GM23338 (cell line): ENCODE measurements around the gene DNM2. TPM values are rescaled to one million over a fixed set of nuclear protein-coding genes. Genes with fewer than 3 reads are reported as not detected.

Experiments
- ATAC-seq: fragments of 200-7000 bp; cut with Tn5 transposase; 3 replicates; pipeline ENCODE4 v1.9.1; 2020
- DNase-seq: peaks from one replicate; pipeline ENCODE4 v3.0.0-alpha.2; 2015; ENCODE audit warnings: low spot score
- H2AFZ ChIP-seq: fragments of 200-600 bp; sonication (generic); 2 replicates; pipeline ENCODE4 v1.8.0; 2016; ENCODE audit warnings: antibody characterized with exemption, mild to moderate bottlenecking, moderate library complexity
- H3F3A ChIP-seq: fragments of 200-600 bp; sonication (generic); replicated peaks from 2 replicates; pipeline ENCODE4 v1.8.0; 2017; ENCODE audit warnings: antibody characterized with exemption, mixed run types, low read depth
- H3K27ac ChIP-seq: fragments of 200-600 bp; sonication (generic); 2 replicates; pipeline ENCODE4 v1.6.1; 2016; ENCODE audit warnings: low read depth
- H3K27me3 ChIP-seq: fragments of 200-600 bp; sonication (generic); 2 replicates; pipeline ENCODE4 v1.8.0; 2016; ENCODE audit warnings: mild to moderate bottlenecking, mixed run types, moderate library complexity; ENCODE audit not compliant: insufficient read depth
- H3K36me3 ChIP-seq: fragments of 200-600 bp; sonication (generic); 2 replicates; pipeline ENCODE4 v1.8.0; 2016; ENCODE audit warnings: mild to moderate bottlenecking; ENCODE audit not compliant: insufficient read depth
- H3K4me1 ChIP-seq: fragments of 200-600 bp; sonication (generic); 2 replicates; pipeline ENCODE4 v1.8.0; 2016; ENCODE audit warnings: mild to moderate bottlenecking, moderate library complexity; ENCODE audit not compliant: insufficient read depth
- H3K4me2 ChIP-seq: fragments of 200-600 bp; sonication (generic); 2 replicates; pipeline ENCODE4 v1.7.1; 2017; ENCODE audit warnings: mixed run types
- H3K4me3 ChIP-seq: fragments of 200-600 bp; sonication (generic); 2 replicates; pipeline ENCODE4 v1.6.1; 2016; ENCODE audit warnings: mixed run types
- H3K79me2 ChIP-seq: fragments of 200-600 bp; sonication (generic); replicated peaks from 2 replicates; pipeline ENCODE4 v1.8.0; 2017; ENCODE audit warnings: mild to moderate bottlenecking; ENCODE audit not compliant: insufficient read depth
- H3K9me2 ChIP-seq: fragments of 200-600 bp; sonication (generic); 2 replicates; pipeline ENCODE4 v1.8.0; 2017; ENCODE audit not compliant: insufficient read depth
- H4K20me1 ChIP-seq: fragments of 200-600 bp; sonication (generic); replicated peaks from 2 replicates; pipeline ENCODE4 v1.8.0; 2017; ENCODE audit warnings: mild to moderate bottlenecking; ENCODE audit not compliant: insufficient read depth
- H3K27ac Mint-ChIP-seq: 2 replicates; pipeline ENCODE4 v1.8.0; 2020; ENCODE audit warnings: inconsistent platforms, mild to moderate bottlenecking, moderate library complexity, mixed read lengths
- H3K27me3 Mint-ChIP-seq: 3 replicates; pipeline ENCODE4 v1.8.0; 2022; ENCODE audit warnings: low read depth, mild to moderate bottlenecking, moderate library complexity, mixed read lengths, inconsistent platforms; ENCODE audit not compliant: insufficient read depth, poor library complexity
- H3K36me3 Mint-ChIP-seq: 3 replicates; pipeline ENCODE4 v1.8.0; 2021; ENCODE audit warnings: low read depth, mild to moderate bottlenecking, inconsistent platforms, moderate library complexity, mixed read lengths
- H3K4me1 Mint-ChIP-seq: 3 replicates; pipeline ENCODE4 v1.8.0; 2020; ENCODE audit warnings: mild to moderate bottlenecking, inconsistent platforms, mixed read lengths
- H3K4me3 Mint-ChIP-seq: 3 replicates; pipeline ENCODE4 v1.8.0; 2021; ENCODE audit warnings: moderate library complexity, mild to moderate bottlenecking, inconsistent platforms, mixed read lengths
- H3K9me3 Mint-ChIP-seq: 3 replicates; pipeline ENCODE4 v1.8.0; 2020; ENCODE audit warnings: moderate library complexity, mild to moderate bottlenecking, inconsistent platforms, mixed read lengths
- CTCF ChIP-seq, 2 experiments: fragments of 200-600 bp in 1 of 2; sonication (generic) in 1 of 2; conservative IDR thresholded peaks; 2 replicates each; pipeline versions ENCODE4 v1.5.1 to v1.6.1; 2016 to 2017; ENCODE audit warnings: antibody characterized with exemption in 2 of 2, low read depth in 2 of 2, mild to moderate bottlenecking in 2 of 2, moderate library complexity in 1 of 2
- ETS1 ChIP-seq: IDR thresholded peaks from 2 replicates; pipeline ENCODE4 v1.6.1; 2016; ENCODE audit warnings: antibody characterized with exemption
- EZH2 ChIP-seq: fragments of 200-600 bp; sonication (generic); IDR thresholded peaks from one replicate; pipeline ENCODE4 v1.8.0; 2017; ENCODE audit warnings: antibody characterized with exemption, mild to moderate bottlenecking, low read depth; ENCODE audit not compliant: unreplicated experiment
- NANOG ChIP-seq: IDR thresholded peaks from 2 replicates; pipeline ENCODE4 v1.6.1; 2016; ENCODE audit warnings: antibody characterized with exemption, borderline replicate concordance
- REST ChIP-seq: IDR thresholded peaks from one replicate; pipeline ENCODE4 v1.6.1; 2018; ENCODE audit warnings: antibody characterized with exemption; ENCODE audit not compliant: unreplicated experiment
- ZNF331 ChIP-seq: fragments of 250-450 bp; sonication (Bioruptor Pico); IDR thresholded peaks from 2 replicates; pipeline ENCODE4 v1.5.0; 2020; ENCODE audit warnings: low read depth, mild to moderate bottlenecking, moderate library complexity
- ZNF462 ChIP-seq: fragments of 250-450 bp; sonication (Bioruptor Pico); IDR thresholded peaks from 2 replicates; pipeline ENCODE4 v1.5.0; 2020; ENCODE audit warnings: mild to moderate bottlenecking, moderate library complexity
- polyA plus RNA-seq: library from polyadenylated mRNA; unstranded; fragments of >200 nt; fragmentation: Nextera tagmentation; extraction: Ambion mirVana; gene quantifications from 2 replicates; pipeline ENCODE4 v1.2.1, GENCODE V29; 2016
- total RNA-seq: library from RNA; depleted of rRNA; stranded (reverse); fragments of >200 nt; shearing (Covaris generic); gene quantifications from 2 replicates; pipeline ENCODE4 v1.2.3, GENCODE V29; 2014

Gene DNM2
- total and polyA plus RNA-seq, 2 experiments from 2014 or later, result 40.7 to 138 TPM

GRCh38 chr19:10726268-10726667, 8.4 kb downstream of the DNM2 start:
- H3K4me3 ChIP-seq, result no peak overlapping the region
- no peak for ATAC-seq
- no peak overlapping the region for H2AFZ ChIP-seq
- Mint-ChIP-seq H3K4me1 (0 out of 3 replicates have a peak, but pooled peaks cover 3% of the 10 kb centered on the region), H3K9me3 (no peaks in the 10 kb centered on the region), H3K36me3 (peaks cover 4% of the 10 kb centered on the region), H3K4me3 (no peak overlapping the region), H3K27me3 (peaks cover 2% of the 10 kb centered on the region), H3K27ac (no peak overlapping the region)
- peaks cover 50% of the 10 kb centered on the region for H4K20me1 ChIP-seq
- no peak overlapping the region for H3K4me2 ChIP-seq
- H3K27me3 ChIP-seq, result no peaks in the 10 kb centered on the region
- no peaks in the 10 kb centered on the region for H3K36me3 ChIP-seq
- peaks cover 97% of the 10 kb centered on the region for H3K79me2 ChIP-seq
- no peaks in the 10 kb centered on the region for H3F3A ChIP-seq
- H3K27ac ChIP-seq, result no peak overlapping the region; the same call in 1 of the 2 replicates
- no peak for TF ChIP-seq ZNF462 (CRISPR knock-in tag)
- TF ChIP-seq NANOG, result no peak
- TF ChIP-seq CTCF (conservative IDR thresholded peaks at IDR 0.05; ENCODE audit: low read depth in 2 of 2), result no peak
- no peaks in the 10 kb centered on the region for H3K9me2 ChIP-seq
- DNase-seq, result no peak
- no peaks in the 10 kb centered on the region for H3K4me1 ChIP-seq

GRCh38 chr19:10727685-10728201, 9.9 kb downstream of the DNM2 start:
- DNase-seq, result no peak
- no peak for ATAC-seq
- H3K36me3 ChIP-seq, result no peaks in the 10 kb centered on the region
- Mint-ChIP-seq H3K27me3 (peaks cover 2% of the 10 kb centered on the region), H3K36me3 (peaks cover 4% of the 10 kb centered on the region), H3K27ac (peak overlapping the region; percentile 58; the same call in 1 of the 2 replicates), H3K4me1 (0 out of 3 replicates have a peak, but pooled peaks cover 3% of the 10 kb centered on the region), H3K4me3 (no peak overlapping the region), H3K9me3 (no peaks in the 10 kb centered on the region)
- H2AFZ ChIP-seq, result no peak overlapping the region
- no peaks in the 10 kb centered on the region for H3K4me1 ChIP-seq
- H3K9me2 ChIP-seq, result no peaks in the 10 kb centered on the region
- H3K27ac ChIP-seq, result peak overlapping the region; percentile 63; the same call in 1 of the 2 replicates
- no peak overlapping the region for H3K4me3 ChIP-seq
- no peaks in the 10 kb centered on the region for H3F3A ChIP-seq
- H3K27me3 ChIP-seq, result no peaks in the 10 kb centered on the region
- H4K20me1 ChIP-seq, result peaks cover 41% of the 10 kb centered on the region
- H3K79me2 ChIP-seq, result peaks cover 96% of the 10 kb centered on the region
- no peak overlapping the region for H3K4me2 ChIP-seq
- TF ChIP-seq ETS1 (no peak), EZH2 (no peak), REST (no peak), ZNF331 (CRISPR knock-in tag) (no peak)
